ENCODE measurements around the gene C1orf232. TPM values are rescaled to one million over a fixed set of nuclear protein-coding genes. Genes with fewer than 3 reads are reported as not detected.

The C1orf232 gene
- total RNA-seq, 1 donor from 2014 or later = not detected

GRCh38 chr1:26130695-26131094, 38.1 kb downstream of the C1orf232 start:
- no peak for DNase-seq
- Mint-ChIP-seq H3K4me1 (peaks cover 32% of the 10 kb centered on the region), H3K27ac (no peak overlapping the region), H3K27me3 (no peaks in the 10 kb centered on the region), H3K9me3 (no peaks in the 10 kb centered on the region), H3K4me3 (no peak overlapping the region), H3K36me3 (ENCODE audit: low read depth) (peaks cover 3% of the 10 kb centered on the region)
- intact Hi-C loops (cut with micrococcal nuclease) = no loop called here

- Mint-ChIP-seq H3K36me3 (ENCODE audit: low read depth) (peaks cover 3% of the 10 kb centered on the region), H3K27me3 (no peaks in the 10 kb centered on the region), H3K9me3 (no peaks in the 10 kb centered on the region), H3K27ac (no peak overlapping the region), H3K4me1 (peaks cover 38% of the 10 kb centered on the region), H3K4me3 (no peak overlapping the region)
- intact Hi-C loops (cut with micrococcal nuclease) = loop anchor here (10.0 kb wide), 1 partner anchor 225 kb away; the partner anchor contains the start of gene STMN1
- DNase-seq = no peak
These were observed 39.0 kb downstream of the C1orf232 start for GRCh38 chr1:26129778-26130177.

GRCh38 chr1:26127235-26128163, 41.3 kb downstream of the C1orf232 start:
- peaks cover 50% of the 10 kb centered on the region for H3K4me1 Mint-ChIP-seq
- DNase-seq = peak; percentile 72
- intact Hi-C loops (cut with micrococcal nuclease) = loop anchor here (10.0 kb wide), 1 partner anchor 223 kb away; the partner anchor contains the start of gene STMN1
- H3K36me3 Mint-ChIP-seq (ENCODE audit: low read depth) = peaks cover 8% of the 10 kb centered on the region
- peak overlapping the region; percentile 73 for H3K4me3 Mint-ChIP-seq
- H3K27ac Mint-ChIP-seq = peak overlapping the region; percentile 56
- H3K27me3 Mint-ChIP-seq = no peaks in the 10 kb centered on the region
- H3K9me3 Mint-ChIP-seq = no peaks in the 10 kb centered on the region

- no peaks in the 10 kb centered on the region for H3K9me3 Mint-ChIP-seq
- H3K27me3 Mint-ChIP-seq = no peaks in the 10 kb centered on the region
- intact Hi-C loops (cut with micrococcal nuclease) = loop anchor here (10.0 kb wide), 1 partner anchor 222 kb away; the partner anchor contains the start of gene STMN1
- H3K4me3 Mint-ChIP-seq = peak overlapping the region; percentile 73
- H3K36me3 Mint-ChIP-seq (ENCODE audit: low read depth) = peaks cover 13% of the 10 kb centered on the region
- peaks cover 50% of the 10 kb centered on the region for H3K4me1 Mint-ChIP-seq
- DNase-seq = peak; percentile 91
- H3K27ac Mint-ChIP-seq = peak overlapping the region; percentile 89
These were observed 42.3 kb downstream of the C1orf232 start for GRCh38 chr1:26126321-26127084.

- peaks cover 50% of the 10 kb centered on the region for H3K4me1 Mint-ChIP-seq
- DNase-seq = no peak
- no peaks in the 10 kb centered on the region for H3K27me3 Mint-ChIP-seq
- H3K9me3 Mint-ChIP-seq = no peaks in the 10 kb centered on the region
- intact Hi-C loops (cut with micrococcal nuclease) = loop anchor here (10.0 kb wide), 1 partner anchor 221 kb away; the partner anchor contains the start of gene STMN1
- peak overlapping the region; percentile 89 for H3K27ac Mint-ChIP-seq
- H3K36me3 Mint-ChIP-seq (ENCODE audit: low read depth) = peaks cover 13% of the 10 kb centered on the region
- peak overlapping the region; percentile 73 for H3K4me3 Mint-ChIP-seq
These were observed 42.8 kb downstream of the C1orf232 start for GRCh38 chr1:26125946-26126320.

GRCh38 chr1:26125382-26125781, 43.4 kb downstream of the C1orf232 start:
- Mint-ChIP-seq H3K36me3 (ENCODE audit: low read depth) (peaks cover 14% of the 10 kb centered on the region), H3K9me3 (no peaks in the 10 kb centered on the region), H3K27ac (peak overlapping the region; percentile 25), H3K4me3 (no peak overlapping the region), H3K4me1 (peaks cover 49% of the 10 kb centered on the region), H3K27me3 (no peaks in the 10 kb centered on the region)
- intact Hi-C loops (cut with micrococcal nuclease) = loop anchor here (10.0 kb wide), 1 partner anchor 221 kb away; the partner anchor contains the start of gene STMN1
- no peak for DNase-seq

GRCh38 chr1:26124418-26125331, 44.1 kb downstream of the C1orf232 start:
- H3K4me3 Mint-ChIP-seq = peak overlapping the region; percentile 48
- H3K36me3 Mint-ChIP-seq (ENCODE audit: low read depth) = peaks cover 20% of the 10 kb centered on the region
- peak overlapping the region; percentile 41 for H3K27ac Mint-ChIP-seq
- H3K27me3 Mint-ChIP-seq = no peaks in the 10 kb centered on the region
- intact Hi-C loops (cut with micrococcal nuclease) = loop anchor here (10.0 kb wide), 1 partner anchor 220 kb away; the partner anchor contains the start of gene STMN1
- H3K4me1 Mint-ChIP-seq = peaks cover 56% of the 10 kb centered on the region
- H3K9me3 Mint-ChIP-seq = no peaks in the 10 kb centered on the region
- no peak for DNase-seq

GRCh38 chr1:26122988-26123973, 45.5 kb downstream of the C1orf232 start:
- DNase-seq = peak; percentile 79
- Mint-ChIP-seq H3K4me3 (peak overlapping the region; percentile 42), H3K36me3 (ENCODE audit: low read depth) (peaks cover 28% of the 10 kb centered on the region), H3K9me3 (no peaks in the 10 kb centered on the region), H3K4me1 (peaks cover 61% of the 10 kb centered on the region), H3K27ac (peak overlapping the region; percentile 74), H3K27me3 (no peaks in the 10 kb centered on the region)
- intact Hi-C loops (cut with micrococcal nuclease) = loop anchor here (1.0 to 10.0 kb wide), 2 partner anchors 12 to 218 kb away; partner anchors contain the start of genes PDIK1L and STMN1

- intact Hi-C loops (cut with micrococcal nuclease) = loop anchor here (10.0 kb wide), 1 partner anchor 217 kb away; the partner anchor contains the start of gene STMN1
- Mint-ChIP-seq H3K27me3 (no peaks in the 10 kb centered on the region), H3K36me3 (ENCODE audit: low read depth) (peaks cover 37% of the 10 kb centered on the region), H3K4me3 (no peak overlapping the region), H3K9me3 (no peaks in the 10 kb centered on the region), H3K4me1 (peaks cover 58% of the 10 kb centered on the region), H3K27ac (no peak overlapping the region)
- DNase-seq = no peak
These were observed 46.6 kb downstream of the C1orf232 start for GRCh38 chr1:26121854-26122773.

GRCh38 chr1:26119892-26120608, 48.7 kb downstream of the C1orf232 start:
- Mint-ChIP-seq H3K4me3 (peak overlapping the region; percentile 64), H3K9me3 (no peaks in the 10 kb centered on the region), H3K27me3 (no peaks in the 10 kb centered on the region), H3K27ac (peak overlapping the region; percentile 51), H3K36me3 (ENCODE audit: low read depth) (peaks cover 37% of the 10 kb centered on the region), H3K4me1 (peaks cover 43% of the 10 kb centered on the region)
- intact Hi-C loops (cut with micrococcal nuclease) = loop anchor here (10.0 kb wide), 1 partner anchor 215 kb away; the partner anchor contains the start of gene STMN1
- peak; percentile 65 for DNase-seq

Measured in activated CD4-positive, alpha-beta T cell treated with anti-CD3 and anti-CD28 coated beads, Interleukin-2, amount 10 ng/mL, durations not matched to agents 24 days and 14 days (primary cell).